ENCODE results near the gene ZNF521.

DNA sequence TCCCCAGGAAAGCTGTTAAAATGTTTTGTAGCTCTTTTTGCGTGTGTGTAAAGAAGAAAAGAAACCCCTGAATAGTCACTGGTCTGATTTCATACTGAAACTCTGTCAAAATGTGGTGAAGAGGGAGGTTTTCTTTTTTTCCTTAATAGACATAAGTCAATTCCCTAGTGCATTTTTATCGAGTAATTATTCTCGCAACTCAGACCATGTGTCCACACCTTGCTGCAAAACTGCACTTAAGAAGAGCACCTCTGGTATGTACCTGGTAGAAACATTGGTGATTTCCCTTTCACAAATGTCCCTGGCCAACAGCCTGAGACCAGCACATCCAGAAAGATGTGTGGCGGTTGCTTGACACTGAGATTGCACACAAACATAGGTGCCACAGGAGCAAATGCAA, 159.9 kb downstream of the ZNF521 start:
- TF ChIP-seq SIN3A (IDR thresholded peaks at IDR 0.05; ENCODE audit: borderline replicate concordance, insufficient read depth, low read length) (no peak), TAF1 (IDR thresholded peaks at IDR 0.05; ENCODE audit: borderline replicate concordance, insufficient read depth, low read length) (no peak), POLR2AphosphoS5 (IDR thresholded peaks at IDR 0.05; ENCODE audit: low read depth, low read length) (no peak)
- TF ChIP-seq, protein P1, sequence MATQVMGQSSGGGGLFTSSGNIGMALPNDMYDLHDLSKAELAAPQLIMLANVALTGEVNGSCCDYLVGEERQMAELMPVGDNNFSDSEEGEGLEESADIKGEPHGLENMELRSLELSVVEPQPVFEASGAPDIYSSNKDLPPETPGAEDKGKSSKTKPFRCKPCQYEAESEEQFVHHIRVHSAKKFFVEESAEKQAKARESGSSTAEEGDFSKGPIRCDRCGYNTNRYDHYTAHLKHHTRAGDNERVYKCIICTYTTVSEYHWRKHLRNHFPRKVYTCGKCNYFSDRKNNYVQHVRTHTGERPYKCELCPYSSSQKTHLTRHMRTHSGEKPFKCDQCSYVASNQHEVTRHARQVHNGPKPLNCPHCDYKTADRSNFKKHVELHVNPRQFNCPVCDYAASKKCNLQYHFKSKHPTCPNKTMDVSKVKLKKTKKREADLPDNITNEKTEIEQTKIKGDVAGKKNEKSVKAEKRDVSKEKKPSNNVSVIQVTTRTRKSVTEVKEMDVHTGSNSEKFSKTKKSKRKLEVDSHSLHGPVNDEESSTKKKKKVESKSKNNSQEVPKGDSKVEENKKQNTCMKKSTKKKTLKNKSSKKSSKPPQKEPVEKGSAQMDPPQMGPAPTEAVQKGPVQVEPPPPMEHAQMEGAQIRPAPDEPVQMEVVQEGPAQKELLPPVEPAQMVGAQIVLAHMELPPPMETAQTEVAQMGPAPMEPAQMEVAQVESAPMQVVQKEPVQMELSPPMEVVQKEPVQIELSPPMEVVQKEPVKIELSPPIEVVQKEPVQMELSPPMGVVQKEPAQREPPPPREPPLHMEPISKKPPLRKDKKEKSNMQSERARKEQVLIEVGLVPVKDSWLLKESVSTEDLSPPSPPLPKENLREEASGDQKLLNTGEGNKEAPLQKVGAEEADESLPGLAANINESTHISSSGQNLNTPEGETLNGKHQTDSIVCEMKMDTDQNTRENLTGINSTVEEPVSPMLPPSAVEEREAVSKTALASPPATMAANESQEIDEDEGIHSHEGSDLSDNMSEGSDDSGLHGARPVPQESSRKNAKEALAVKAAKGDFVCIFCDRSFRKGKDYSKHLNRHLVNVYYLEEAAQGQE (IDR thresholded peaks at IDR 0.05; ENCODE audit: insufficient read depth in 1 of 2, low read depth in 2 of 2, low read length in 2 of 2) = no peak

Data from PFSK-1 (cell line).